GM23248 (cell line): ENCODE measurements around the gene TREX2.

Experiments
- EZH2 ChIP-seq: fragments of 200-600 bp; sonication (generic); IDR thresholded peaks from 2 replicates; pipeline ENCODE4 v1.6.1; 2018; ENCODE audit warnings: antibody characterized with exemption, mild to moderate bottlenecking; ENCODE audit not compliant: insufficient read depth, poor library complexity, severe bottlenecking
- EZH2phosphoT487 ChIP-seq: fragments of 200-600 bp; sonication (generic); IDR thresholded peaks from 2 replicates; pipeline ENCODE4 v1.6.1; 2018; ENCODE audit warnings: antibody characterized with exemption, moderate library complexity, mild to moderate bottlenecking, low read depth; ENCODE audit not compliant: insufficient read depth

- no peak for TF ChIP-seq EZH2
- TF ChIP-seq EZH2phosphoT487, result no peak
Measured at GRCh38 chrX:153494061-153494460, 48.2 kb upstream of the TREX2 start.
